HCT116 (cell line): ENCODE data around the gene RIT1.

Source experiments
- EZH2 ChIP-seq: fragments of 200-600 bp; sonication (generic); IDR thresholded peaks from 2 replicates; pipeline ENCODE4 v1.6.1; 2017; ENCODE audit warnings: antibody characterized with exemption, mixed run types
- TF ChIP-seq, protein P1 (sequence below): IDR thresholded peaks from 2 replicates; pipeline ENCODE4 v1.6.1; 2012; ENCODE audit warnings: low read depth
- TF ChIP-seq, protein P2 (sequence below), 3 experiments: fragments of 200-600 bp in 1 of 3; sonication (generic) in 1 of 3; IDR thresholded peaks in 2 of 3; conservative IDR thresholded peaks in 1 of 3; 2 replicates each; pipeline ENCODE4 v1.5.1; 2012 to 2017; ENCODE audit warnings: low read depth in 2 of 3, low read length in 2 of 3, antibody characterized with exemption in 1 of 3, borderline replicate concordance in 1 of 3, control low read depth in 1 of 3, mild to moderate bottlenecking in 1 of 3, mixed read lengths in 1 of 3, mixed run types in 1 of 3, moderate library complexity in 1 of 3; ENCODE audit not compliant: insufficient read depth in 1 of 3

DNA sequence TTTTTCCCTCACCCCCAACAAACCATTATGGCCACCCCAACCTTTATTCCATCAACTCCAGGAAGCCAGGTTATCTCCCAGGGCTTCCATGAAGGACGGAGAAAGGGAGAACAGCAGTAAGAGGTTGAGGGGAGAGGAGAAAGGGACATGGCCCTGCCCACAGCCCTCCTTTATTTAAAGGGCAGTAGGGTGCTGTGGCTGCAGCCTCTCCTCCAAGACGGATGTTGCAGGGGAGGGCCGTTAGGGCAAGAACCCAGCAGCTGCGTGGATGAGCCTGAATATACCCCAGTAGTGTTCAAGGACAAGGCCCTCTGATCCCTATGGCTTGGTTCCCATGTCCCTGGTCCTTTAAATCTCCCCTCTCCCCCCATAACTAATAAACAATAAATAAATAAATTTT lies 36.1 kb upstream of the RIT1 start:
- TF ChIP-seq, protein P1, sequence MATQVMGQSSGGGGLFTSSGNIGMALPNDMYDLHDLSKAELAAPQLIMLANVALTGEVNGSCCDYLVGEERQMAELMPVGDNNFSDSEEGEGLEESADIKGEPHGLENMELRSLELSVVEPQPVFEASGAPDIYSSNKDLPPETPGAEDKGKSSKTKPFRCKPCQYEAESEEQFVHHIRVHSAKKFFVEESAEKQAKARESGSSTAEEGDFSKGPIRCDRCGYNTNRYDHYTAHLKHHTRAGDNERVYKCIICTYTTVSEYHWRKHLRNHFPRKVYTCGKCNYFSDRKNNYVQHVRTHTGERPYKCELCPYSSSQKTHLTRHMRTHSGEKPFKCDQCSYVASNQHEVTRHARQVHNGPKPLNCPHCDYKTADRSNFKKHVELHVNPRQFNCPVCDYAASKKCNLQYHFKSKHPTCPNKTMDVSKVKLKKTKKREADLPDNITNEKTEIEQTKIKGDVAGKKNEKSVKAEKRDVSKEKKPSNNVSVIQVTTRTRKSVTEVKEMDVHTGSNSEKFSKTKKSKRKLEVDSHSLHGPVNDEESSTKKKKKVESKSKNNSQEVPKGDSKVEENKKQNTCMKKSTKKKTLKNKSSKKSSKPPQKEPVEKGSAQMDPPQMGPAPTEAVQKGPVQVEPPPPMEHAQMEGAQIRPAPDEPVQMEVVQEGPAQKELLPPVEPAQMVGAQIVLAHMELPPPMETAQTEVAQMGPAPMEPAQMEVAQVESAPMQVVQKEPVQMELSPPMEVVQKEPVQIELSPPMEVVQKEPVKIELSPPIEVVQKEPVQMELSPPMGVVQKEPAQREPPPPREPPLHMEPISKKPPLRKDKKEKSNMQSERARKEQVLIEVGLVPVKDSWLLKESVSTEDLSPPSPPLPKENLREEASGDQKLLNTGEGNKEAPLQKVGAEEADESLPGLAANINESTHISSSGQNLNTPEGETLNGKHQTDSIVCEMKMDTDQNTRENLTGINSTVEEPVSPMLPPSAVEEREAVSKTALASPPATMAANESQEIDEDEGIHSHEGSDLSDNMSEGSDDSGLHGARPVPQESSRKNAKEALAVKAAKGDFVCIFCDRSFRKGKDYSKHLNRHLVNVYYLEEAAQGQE, result no peak
- TF ChIP-seq EZH2, result no peak
- TF ChIP-seq, protein P2, sequence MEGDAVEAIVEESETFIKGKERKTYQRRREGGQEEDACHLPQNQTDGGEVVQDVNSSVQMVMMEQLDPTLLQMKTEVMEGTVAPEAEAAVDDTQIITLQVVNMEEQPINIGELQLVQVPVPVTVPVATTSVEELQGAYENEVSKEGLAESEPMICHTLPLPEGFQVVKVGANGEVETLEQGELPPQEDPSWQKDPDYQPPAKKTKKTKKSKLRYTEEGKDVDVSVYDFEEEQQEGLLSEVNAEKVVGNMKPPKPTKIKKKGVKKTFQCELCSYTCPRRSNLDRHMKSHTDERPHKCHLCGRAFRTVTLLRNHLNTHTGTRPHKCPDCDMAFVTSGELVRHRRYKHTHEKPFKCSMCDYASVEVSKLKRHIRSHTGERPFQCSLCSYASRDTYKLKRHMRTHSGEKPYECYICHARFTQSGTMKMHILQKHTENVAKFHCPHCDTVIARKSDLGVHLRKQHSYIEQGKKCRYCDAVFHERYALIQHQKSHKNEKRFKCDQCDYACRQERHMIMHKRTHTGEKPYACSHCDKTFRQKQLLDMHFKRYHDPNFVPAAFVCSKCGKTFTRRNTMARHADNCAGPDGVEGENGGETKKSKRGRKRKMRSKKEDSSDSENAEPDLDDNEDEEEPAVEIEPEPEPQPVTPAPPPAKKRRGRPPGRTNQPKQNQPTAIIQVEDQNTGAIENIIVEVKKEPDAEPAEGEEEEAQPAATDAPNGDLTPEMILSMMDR (IDR thresholded peaks at IDR 0.05 in 2 of 3, conservative IDR thresholded peaks at IDR 0.05 in 1 of 3; ENCODE audit: borderline replicate concordance in 1 of 3, insufficient read depth in 1 of 3, low read depth in 2 of 3, low read length in 2 of 3), result no peak
